Measurements from ENCODE around the gene KHK.
"Not testable (repeated sequence)": the region's sequence is repeated elsewhere in the genome, so short reads cannot be mapped to it uniquely, and the experiment has no call there.

KHK gene

GRCh38 chr2:27060323-27060722 lies 26.2 kb upstream of the KHK start:
- DNase-seq = no peak

- no peak for DNase-seq
Observed at GRCh38 chr2:27065128-27065527, 21.4 kb upstream of the KHK start.

GRCh38 chr2:27067385-27067784 lies 19.2 kb upstream of the KHK start:
- DNase-seq = no peak

- DNase-seq = no peak
Observed at GRCh38 chr2:27069436-27069835, 17.1 kb upstream of the KHK start.

- DNase-seq = no peak
Observed at GRCh38 chr2:27069961-27070618, 16.5 kb upstream of the KHK start.

- no peak for DNase-seq
Observed at GRCh38 chr2:27070653-27071276, 15.8 kb upstream of the KHK start.

GRCh38 chr2:27071277-27071989 lies 15.1 kb upstream of the KHK start, which contains the start of gene OST4:
TSS of gene OST4 (minus strand) at chr2:27071654.
- peak; percentile 91 for DNase-seq

GRCh38 chr2:27071990-27072830 lies 14.4 kb upstream of the KHK start:
- DNase-seq = no peak

- DNase-seq = no peak
Observed at GRCh38 chr2:27072920-27073319, 13.7 kb upstream of the KHK start.

- DNase-seq = no peak
Observed at GRCh38 chr2:27073782-27074181, 12.8 kb upstream of the KHK start.

GRCh38 chr2:27074738-27075565 lies 11.6 kb upstream of the KHK start:
- peak; percentile 42 for DNase-seq

GRCh38 chr2:27075566-27075871 lies 11.1 kb upstream of the KHK start:
- DNase-seq = not testable (repeated sequence)

GRCh38 chr2:27076323-27076722 lies 10.2 kb upstream of the KHK start:
- DNase-seq = no peak

GRCh38 chr2:27077231-27077630 lies 9.3 kb upstream of the KHK start:
- no peak for DNase-seq

GRCh38 chr2:27078267-27079194 lies 8.0 kb upstream of the KHK start, which contains the start of gene EMILIN1:
TSS of gene EMILIN1 (plus strand) at chr2:27078615. CDS start at chr2:27079066, 451 bp downstream.
- DNase-seq = no peak

GRCh38 chr2:27079233-27080139 lies 7.1 kb upstream of the KHK start:
- DNase-seq = no peak

GRCh38 chr2:27080140-27080469 lies 6.5 kb upstream of the KHK start:
- DNase-seq = no peak

GRCh38 chr2:27080603-27080936 lies 6.0 kb upstream of the KHK start:
- no peak for DNase-seq

GRCh38 chr2:27081984-27082772 lies 4.4 kb upstream of the KHK start:
- DNase-seq = no peak
